Muscle layer of duodenum (tissue), 2 donors: ENCODE measurements around the gene TRIM7.
"Not testable (repeated sequence)": the region's sequence is repeated elsewhere in the genome, so short reads cannot be mapped to it uniquely, and the experiment has no call there.

ENCODE experiments used
- H3K27ac ChIP-seq: one replicate; pipeline ENCODE4 v1.7.0; 2013; ENCODE audit warnings: mild to moderate bottlenecking, low read length
- H3K27me3 ChIP-seq: one replicate; pipeline ENCODE4 v1.7.0; 2013; ENCODE audit warnings: low read depth, mild to moderate bottlenecking, control low read depth, low read length
- H3K36me3 ChIP-seq, 2 donors: one replicate each; pipeline ENCODE4 v1.7.0; 2013; ENCODE audit warnings: low read length in 2 of 2, control low read depth in 1 of 2, mild to moderate bottlenecking in 1 of 2; ENCODE audit not compliant: insufficient read depth in 2 of 2, control insufficient read depth in 1 of 2
- H3K4me1 ChIP-seq, 2 donors: one replicate each; pipeline ENCODE4 v1.7.0; 2013; ENCODE audit warnings: low read length in 2 of 2, mild to moderate bottlenecking in 2 of 2, control low read depth in 1 of 2, moderate library complexity in 1 of 2; ENCODE audit not compliant: insufficient read depth in 2 of 2, control insufficient read depth in 1 of 2
- H3K4me3 ChIP-seq, 2 donors: one replicate each; pipeline ENCODE4 v1.7.0; 2013; ENCODE audit warnings: low read length in 2 of 2, low read depth in 1 of 2, mild to moderate bottlenecking in 1 of 2
- H3K9me3 ChIP-seq, 2 donors: one replicate each; pipeline ENCODE4 v1.7.0; 2013; ENCODE audit warnings: low read length in 2 of 2, control low read depth in 1 of 2, mild to moderate bottlenecking in 1 of 2; ENCODE audit not compliant: control insufficient read depth in 1 of 2
- donor health status: healthy.

Gene TRIM7

DNA sequence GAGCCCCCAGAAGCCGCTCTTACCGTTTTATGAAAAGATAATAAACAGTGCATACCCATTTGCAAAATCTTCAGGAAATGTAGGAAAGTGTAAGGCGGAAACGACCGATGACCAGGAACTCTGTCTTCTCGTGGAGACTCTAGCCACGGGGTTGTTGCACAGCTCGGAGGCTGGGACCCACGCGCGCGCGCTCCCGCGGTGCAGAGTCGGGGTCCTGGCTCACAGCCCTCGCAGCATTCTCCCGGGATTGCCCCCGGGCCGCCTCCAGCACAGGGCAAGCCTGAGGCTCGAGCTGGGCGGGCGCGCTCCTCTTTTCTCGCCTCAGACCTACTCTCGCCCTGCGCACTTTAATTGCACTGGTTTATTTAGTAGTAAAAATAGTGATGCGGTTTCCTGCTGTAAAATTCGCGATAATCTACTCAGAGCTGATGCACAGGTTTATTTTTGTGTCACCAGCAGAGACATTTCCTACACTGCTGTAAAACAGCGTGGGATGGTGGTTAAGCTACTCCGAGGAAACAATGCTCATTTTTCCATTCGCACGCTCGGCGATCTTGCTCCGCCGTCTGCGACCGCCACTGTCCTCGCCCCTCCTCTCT lies 15.5 kb downstream of the TRIM7 start:
- H3K27ac ChIP-seq = peak overlapping the region; percentile 43
- H3K27me3 ChIP-seq = no peaks in the 10 kb centered on the region

DNA sequence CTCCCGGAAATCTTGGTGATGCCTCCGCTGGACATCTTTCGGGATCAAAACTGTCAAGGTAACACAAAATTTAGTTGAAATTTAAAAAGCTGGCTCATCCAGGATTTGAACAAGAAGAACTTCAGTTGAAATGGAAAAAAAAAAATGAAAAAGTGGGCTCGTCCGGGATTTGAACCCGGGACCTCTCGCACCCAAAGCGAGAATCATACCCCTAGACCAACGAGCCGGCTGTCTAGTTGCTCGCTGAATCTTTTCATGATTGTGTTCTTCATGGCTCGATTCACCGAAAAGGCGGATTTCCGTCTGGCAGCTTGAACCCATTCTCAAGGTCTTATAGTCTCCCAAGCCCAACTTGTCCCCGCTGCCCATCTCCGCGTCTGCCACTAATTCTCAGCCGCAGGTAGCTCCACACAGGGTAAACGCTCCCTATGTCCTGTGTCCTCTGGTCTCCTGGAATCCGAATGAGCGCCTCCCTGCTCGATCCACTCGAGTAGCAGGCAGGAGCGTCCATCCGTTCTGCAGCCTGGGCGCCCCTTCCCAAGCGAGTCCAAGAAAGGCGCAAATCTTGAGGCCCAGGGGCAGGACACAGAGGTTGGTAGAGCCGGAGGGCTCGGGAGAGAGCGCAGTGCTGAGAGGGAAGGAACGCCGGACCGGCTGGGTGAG lies 16.2 kb downstream of the TRIM7 start:
- H3K27me3 ChIP-seq = no peaks in the 10 kb centered on the region
- peaks cover 0 to 11% of the 10 kb centered on the region in 2 donors for H3K4me1 ChIP-seq
- peak overlapping the region; percentile 63 for H3K27ac ChIP-seq
- peak overlapping the region; percentile 96 to 99 for H3K4me3 ChIP-seq
- H3K36me3 ChIP-seq = no peaks in the 10 kb centered on the region
- H3K9me3 ChIP-seq = no peaks in the 10 kb centered on the region

More for the DNA sequence above, 15.5 kb downstream of the TRIM7 start:
- H3K4me3 ChIP-seq = peak overlapping the region; percentile 96 to 99
- H3K36me3 ChIP-seq = no peaks in the 10 kb centered on the region
- no peaks in the 10 kb centered on the region for H3K9me3 ChIP-seq
- peaks cover 0 to 11% of the 10 kb centered on the region in 2 donors for H3K4me1 ChIP-seq

DNA sequence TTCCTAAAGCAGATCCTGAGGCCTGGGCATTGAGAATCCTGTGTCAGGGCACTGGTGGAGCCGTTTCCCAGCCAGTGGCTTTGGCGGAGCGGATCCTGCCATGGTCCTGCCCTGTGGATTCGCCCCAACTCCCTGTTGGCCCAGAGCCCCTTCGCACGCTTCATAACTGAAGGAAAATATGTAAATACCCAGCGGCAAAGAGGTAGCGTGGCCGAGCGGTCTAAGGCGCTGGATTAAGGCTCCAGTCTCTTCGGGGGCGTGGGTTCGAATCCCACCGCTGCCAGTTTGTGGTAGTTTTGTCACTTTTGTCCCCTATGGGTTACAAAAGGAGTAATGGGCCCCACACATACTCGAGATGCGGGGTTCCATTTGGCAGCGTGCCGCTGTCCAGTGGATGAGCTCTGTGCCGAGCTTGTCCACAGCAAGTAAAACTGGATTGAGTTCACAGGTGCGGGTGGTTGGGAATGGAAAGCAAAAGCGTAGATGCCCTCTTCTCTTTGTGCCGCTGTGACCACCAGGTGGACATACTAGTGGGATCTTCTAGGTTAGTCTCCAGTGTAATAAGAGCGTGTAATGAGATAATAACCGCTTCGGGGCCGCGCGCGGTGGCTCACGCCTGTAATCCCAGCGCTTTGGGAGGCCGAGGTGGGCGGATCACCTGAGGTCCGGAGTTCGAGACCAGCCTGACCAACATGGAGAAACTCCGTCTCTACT lies 17.3 kb downstream of the TRIM7 start:
- Histone ChIP-seq H3K9me3 (no peaks in the 10 kb centered on the region), H3K4me3 (peak overlapping the region; percentile 11 to 99), H3K36me3 (no peaks in the 10 kb centered on the region), H3K4me1 (peaks cover 0 to 10% of the 10 kb centered on the region in 2 donors), H3K27me3 (no peaks in the 10 kb centered on the region), H3K27ac (no peak overlapping the region)

DNA sequence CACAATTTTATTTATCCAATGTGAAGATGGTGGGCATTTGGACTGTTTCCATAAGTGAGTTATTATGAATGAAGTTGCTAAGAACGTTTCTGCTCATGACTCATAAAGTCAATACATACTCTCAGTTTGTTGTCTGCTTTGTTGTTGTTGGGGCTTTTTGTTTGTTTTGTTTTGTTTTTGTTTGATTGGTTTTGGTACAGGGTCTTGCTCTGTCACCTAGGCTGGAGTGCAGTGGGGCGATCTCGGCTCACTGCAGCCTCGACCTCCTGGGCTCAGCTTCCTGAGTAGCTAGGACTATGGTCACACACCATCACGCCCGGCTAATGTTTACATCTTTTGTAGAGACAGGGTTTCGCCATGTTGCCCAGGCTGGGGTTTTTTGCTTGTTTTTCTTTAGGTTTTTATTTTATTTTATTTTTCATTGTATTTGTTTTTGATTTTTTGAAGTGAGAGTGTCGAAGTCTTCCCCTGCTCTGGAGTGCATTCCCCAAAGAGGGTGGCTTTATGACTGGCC lies 18.0 kb downstream of the TRIM7 start:
- no peak overlapping the region for H3K27ac ChIP-seq
- H3K4me3 ChIP-seq = no peak overlapping the region
- H3K36me3 ChIP-seq = no peaks in the 10 kb centered on the region
- no peaks in the 10 kb centered on the region for H3K27me3 ChIP-seq
- peaks cover 0 to 5% of the 10 kb centered on the region in 2 donors for H3K4me1 ChIP-seq
- H3K9me3 ChIP-seq = no peaks in the 10 kb centered on the region

DNA sequence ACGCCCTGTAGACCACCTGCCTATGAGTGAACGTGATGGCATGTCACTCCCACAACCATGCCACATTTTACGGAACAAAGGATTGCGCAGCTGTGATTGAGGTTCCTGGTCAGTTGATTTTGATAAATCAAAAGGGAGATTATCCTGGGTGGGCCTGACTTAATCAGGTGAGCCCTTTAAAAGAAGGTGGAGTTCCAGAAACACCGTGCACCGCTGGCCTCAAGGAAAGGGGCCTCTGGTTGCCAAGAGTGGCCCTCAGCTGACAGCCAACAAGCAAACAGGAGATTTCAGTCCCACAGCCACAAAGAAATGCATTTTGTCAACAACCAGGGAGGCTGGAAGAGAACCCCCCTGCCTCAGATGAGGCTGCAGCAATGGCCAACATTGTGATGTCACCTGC lies 19.0 kb downstream of the TRIM7 start:
- Histone ChIP-seq H3K9me3 (no peaks in the 10 kb centered on the region), H3K4me1 (peaks cover 0 to 5% of the 10 kb centered on the region in 2 donors), H3K27me3 (no peaks in the 10 kb centered on the region), H3K36me3 (no peaks in the 10 kb centered on the region), H3K27ac (no peak overlapping the region), H3K4me3 (no peak overlapping the region)

DNA sequence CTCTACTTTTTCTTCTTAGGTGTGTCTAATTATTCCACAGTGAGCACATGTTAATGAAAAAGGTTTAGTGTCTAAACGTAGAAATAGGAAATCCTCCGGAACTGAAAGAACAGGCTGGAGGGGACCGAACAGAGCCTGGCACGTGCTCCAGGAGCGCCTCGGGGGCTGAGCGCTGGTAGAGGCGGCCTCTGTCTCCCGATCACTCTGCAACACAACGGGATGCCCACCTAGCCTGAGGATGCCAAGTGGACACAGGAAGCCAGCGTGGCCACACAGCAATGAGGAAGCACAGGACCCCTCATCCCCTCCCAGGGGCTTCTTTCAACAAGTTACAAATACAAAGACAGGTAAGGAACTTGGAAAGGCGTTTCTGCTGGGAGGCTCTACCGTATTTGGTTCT lies 19.4 kb downstream of the TRIM7 start:
- Histone ChIP-seq H3K4me1 (peaks cover 0 to 5% of the 10 kb centered on the region in 2 donors), H3K4me3 (no peak overlapping the region), H3K27ac (no peak overlapping the region), H3K27me3 (no peaks in the 10 kb centered on the region), H3K9me3 (no peaks in the 10 kb centered on the region), H3K36me3 (no peaks in the 10 kb centered on the region)

DNA sequence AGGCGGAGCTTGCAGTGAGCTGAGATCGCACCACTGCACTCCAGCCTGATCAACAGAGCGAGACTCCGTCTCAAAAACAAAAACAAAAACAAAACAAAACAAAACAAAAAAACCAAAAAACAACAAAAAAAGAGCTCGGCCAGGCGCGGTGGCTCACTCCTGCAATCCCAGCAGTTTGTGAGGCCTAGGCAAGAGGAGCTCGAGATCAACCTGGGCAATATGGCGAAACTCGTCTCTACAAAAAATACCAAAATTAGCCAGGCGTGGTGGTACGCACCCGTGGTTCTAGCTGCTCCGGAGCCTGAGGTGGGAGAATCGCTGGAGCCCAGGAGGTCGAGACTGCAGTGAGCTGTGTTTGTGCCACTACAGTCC lies 20.2 kb downstream of the TRIM7 start:
- no peaks in the 10 kb centered on the region for H3K36me3 ChIP-seq
- peak overlapping the region in 1 of 2 donors; percentile 76 for H3K4me3 ChIP-seq
- H3K4me1 ChIP-seq = peaks cover 0 to 2% of the 10 kb centered on the region in 2 donors
- no peaks in the 10 kb centered on the region for H3K27me3 ChIP-seq
- no peaks in the 10 kb centered on the region for H3K9me3 ChIP-seq
- no peak overlapping the region for H3K27ac ChIP-seq

DNA sequence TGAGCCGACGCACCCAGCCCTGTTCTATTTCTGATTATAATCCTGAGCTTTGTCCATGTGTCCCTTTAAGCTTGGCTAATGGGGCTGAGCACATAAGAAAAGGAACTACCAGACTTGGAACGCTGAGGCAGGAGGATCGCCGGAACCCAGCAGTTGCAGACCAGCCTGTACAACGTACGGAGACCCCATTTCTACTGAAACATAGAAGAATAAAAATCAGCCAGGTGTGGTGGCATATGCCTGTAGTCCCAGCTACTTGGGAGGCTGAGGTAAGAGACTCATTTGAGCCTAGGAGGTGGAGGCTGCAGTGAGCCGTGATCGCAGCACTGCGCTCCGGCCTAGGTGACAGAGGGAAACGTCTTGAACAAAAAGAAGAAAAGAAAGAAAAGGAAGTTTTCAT lies 22.3 kb downstream of the TRIM7 start:
- Histone ChIP-seq H3K4me3 (no peak overlapping the region), H3K27me3 (no peaks in the 10 kb centered on the region), H3K36me3 (no peaks in the 10 kb centered on the region), H3K27ac (no peak overlapping the region), H3K4me1 (no peaks in the 10 kb centered on the region), H3K9me3 (no peaks in the 10 kb centered on the region)

DNA sequence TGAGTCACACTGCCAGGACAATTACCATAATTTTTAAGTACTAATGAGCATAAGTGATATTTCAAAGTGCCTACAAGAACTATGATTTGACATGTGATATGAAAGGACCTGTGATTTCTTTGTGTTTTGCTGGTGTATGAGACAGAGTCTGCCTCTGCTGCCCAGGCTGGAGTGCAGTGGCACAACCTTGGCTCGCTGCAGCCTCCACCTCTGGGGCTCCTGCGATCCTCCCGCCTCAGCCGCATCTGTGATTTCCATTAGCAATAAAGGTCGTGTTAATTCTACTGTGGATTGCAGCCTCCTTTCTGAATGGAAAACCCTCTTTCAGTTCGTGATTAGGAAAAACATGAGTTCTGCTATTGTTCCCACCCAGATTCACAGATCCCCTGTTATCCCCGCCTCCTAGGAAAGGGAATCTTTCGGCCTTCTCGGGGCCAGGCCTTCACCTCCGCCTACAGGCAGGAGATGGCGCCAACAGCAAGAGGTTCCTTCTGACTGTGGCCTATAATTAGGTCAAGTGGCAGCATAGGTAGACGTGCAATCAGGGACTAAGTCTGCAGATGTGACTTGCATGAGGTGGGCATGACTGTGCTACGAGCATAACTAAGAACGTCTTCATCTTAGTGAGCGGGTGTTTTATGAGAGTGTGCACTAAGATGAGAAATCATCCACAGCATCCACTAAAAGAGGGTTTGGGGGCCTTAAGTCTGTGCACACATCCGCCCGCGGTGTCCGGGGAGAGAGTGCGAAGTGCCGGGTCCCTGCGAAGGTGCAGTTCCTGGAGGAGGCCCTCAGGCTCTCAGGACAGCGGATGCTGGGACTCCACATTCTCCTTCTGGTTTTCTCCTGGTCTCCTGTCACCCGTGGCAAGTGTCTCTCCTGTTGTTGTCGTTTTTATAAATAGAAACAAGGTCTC lies 23.1 kb downstream of the TRIM7 start:
- Histone ChIP-seq H3K9me3 (no peaks in the 10 kb centered on the region), H3K36me3 (no peaks in the 10 kb centered on the region), H3K4me1 (no peaks in the 10 kb centered on the region), H3K4me3 (no peak overlapping the region), H3K27me3 (no peaks in the 10 kb centered on the region), H3K27ac (no peak overlapping the region)

DNA sequence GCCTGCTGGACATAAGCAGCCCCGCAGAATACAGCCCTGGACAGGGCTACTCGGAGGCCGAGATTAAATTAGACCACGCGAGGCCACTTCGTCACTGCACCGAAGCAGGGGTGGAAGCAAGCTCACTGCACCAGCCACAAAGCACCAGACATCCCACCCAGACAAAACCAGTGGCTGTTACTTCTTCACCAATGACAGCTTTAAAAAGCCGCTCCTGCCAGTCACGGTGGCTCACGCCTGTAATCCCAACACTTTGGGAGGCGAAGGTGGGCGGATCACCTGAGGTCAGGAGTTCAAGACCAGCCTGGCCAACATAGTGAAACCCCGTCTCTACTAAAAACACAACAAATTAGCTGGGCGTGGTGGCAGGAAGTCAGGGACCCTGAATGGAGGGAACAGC lies 27.4 kb downstream of the TRIM7 start:
- Histone ChIP-seq H3K4me1 (peaks cover 0 to 11% of the 10 kb centered on the region in 2 donors), H3K27me3 (peaks cover 17% of the 10 kb centered on the region)
- H3K27ac ChIP-seq, H3K4me3 ChIP-seq, H3K9me3 ChIP-seq, H3K36me3 ChIP-seq: not testable (repeated sequence)
